Stimulated activated naive CD4-positive, alpha-beta T cell (primary cell): ENCODE data around the gene NME4.

Source experiments
- DNase-seq, 6 experiments: peaks; one replicate each; lab custom pipeline; 2025; lab: John Stamatoyannopoulos, UW

NME4 gene

GRCh38 chr16:426906-427249, 29.9 kb downstream of the NME4 start:
- DNase-seq = peak in 1 of 6 experiments; percentile 4

- DNase-seq = no peak
Observed at GRCh38 chr16:427250-427649, 30.3 kb downstream of the NME4 start.

GRCh38 chr16:430904-431303, 33.9 kb downstream of the NME4 start:
- DNase-seq = no peak

GRCh38 chr16:440627-441026, 43.6 kb downstream of the NME4 start:
- DNase-seq = no peak

GRCh38 chr16:441447-441846, 44.4 kb downstream of the NME4 start:
- no peak for DNase-seq

- DNase-seq = no peak
Observed at GRCh38 chr16:442976-443375, 46.0 kb downstream of the NME4 start.

GRCh38 chr16:444027-444426, 47.0 kb downstream of the NME4 start:
- no peak for DNase-seq

- no peak for DNase-seq
Observed at GRCh38 chr16:445566-445965, 48.6 kb downstream of the NME4 start.
